RPMI8226 (cell line): Measurements from ENCODE around the gene PYGB.
A peak's percentile ranks its signal among the peaks of the same experiment; 100 is the strongest.

Experiments used
- DNase-seq: peaks from one replicate; pipeline ENCODE4 v3.0.0-alpha.2; 2015

The PYGB gene

GRCh38 chr20:25247956-25248785 lies at the start of gene PYGB:
Gene PYGB (plus strand): TSS chr20:25248085. CDS start chr20:25248179, 94 bp downstream.
- DNase-seq = peak; percentile 89

- DNase-seq = no peak
Measured at GRCh38 chr20:25198663-25199383, 49.1 kb upstream of the PYGB start.

GRCh38 chr20:25199473-25200260 lies 48.2 kb upstream of the PYGB start:
- no peak for DNase-seq

- DNase-seq = no peak
Measured at GRCh38 chr20:25203089-25203488, 44.8 kb upstream of the PYGB start.

- DNase-seq = no peak
Measured at GRCh38 chr20:25203871-25204320, 44.0 kb upstream of the PYGB start.

- DNase-seq = no peak
Measured at GRCh38 chr20:25204550-25205276, 43.2 kb upstream of the PYGB start.

GRCh38 chr20:25205277-25206062 lies 42.4 kb upstream of the PYGB start:
- DNase-seq = no peak

GRCh38 chr20:25206063-25206403 lies 41.9 kb upstream of the PYGB start:
- no peak for DNase-seq

- DNase-seq = no peak
Measured at GRCh38 chr20:25206548-25206947, 41.3 kb upstream of the PYGB start.

GRCh38 chr20:25207149-25207959 lies 40.5 kb upstream of the PYGB start:
- DNase-seq = no peak

- no peak for DNase-seq
Measured at GRCh38 chr20:25207960-25208534, 39.8 kb upstream of the PYGB start.

GRCh38 chr20:25209400-25209799 lies 38.5 kb upstream of the PYGB start:
- DNase-seq = no peak

GRCh38 chr20:25209911-25210310 lies 38.0 kb upstream of the PYGB start:
- no peak for DNase-seq

GRCh38 chr20:25211273-25211672 lies 36.6 kb upstream of the PYGB start:
- no peak for DNase-seq

GRCh38 chr20:25212242-25212641 lies 35.6 kb upstream of the PYGB start:
- no peak for DNase-seq

- no peak for DNase-seq
Measured at GRCh38 chr20:25213566-25214425, 34.1 kb upstream of the PYGB start.

GRCh38 chr20:25214426-25214790 lies 33.5 kb upstream of the PYGB start:
- DNase-seq = no peak

- no peak for DNase-seq
Measured at GRCh38 chr20:25214819-25215218, 33.1 kb upstream of the PYGB start.

- no peak for DNase-seq
Measured at GRCh38 chr20:25215521-25215920, 32.4 kb upstream of the PYGB start.
